NOMO-1 treated with DMSO at 0.1 percent for 48 hours (cell line): Measurements from ENCODE around the gene GRB14.
"Not testable (repeated sequence)": the region's sequence is repeated elsewhere in the genome, so short reads cannot be mapped to it uniquely, and the experiment has no call there.

Experiments used
- DNase-seq: peaks from one replicate; lab custom pipeline; 2025; ENCODE audit not compliant: unreplicated experiment; lab: John Stamatoyannopoulos, UW

The GRB14 gene

DNA sequence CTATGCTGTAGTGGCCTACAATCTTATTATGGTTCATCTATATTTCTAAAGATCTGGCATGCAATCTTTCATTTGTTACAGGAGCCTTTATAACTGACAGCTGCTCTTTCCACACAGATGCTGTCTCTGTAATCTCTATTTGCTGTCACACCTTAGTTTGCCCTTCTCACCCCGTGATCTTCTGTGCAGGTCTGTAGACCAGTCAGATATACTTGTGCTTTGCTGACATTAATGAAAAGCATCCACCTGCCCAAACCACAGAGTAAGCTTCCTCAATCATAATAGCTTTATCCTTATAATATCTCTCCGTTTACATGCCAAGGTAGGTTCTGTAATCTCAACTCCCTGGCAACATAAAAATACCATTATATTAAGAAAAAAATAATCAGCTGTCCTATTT, 122.4 kb downstream of the GRB14 start:
- no peak for DNase-seq

- no peak for DNase-seq
These were observed 124.4 kb downstream of the GRB14 start for GRCh38 chr2:164496881-164497280.

GRCh38 chr2:164496421-164496820, 124.9 kb downstream of the GRB14 start:
- no peak for DNase-seq

DNA sequence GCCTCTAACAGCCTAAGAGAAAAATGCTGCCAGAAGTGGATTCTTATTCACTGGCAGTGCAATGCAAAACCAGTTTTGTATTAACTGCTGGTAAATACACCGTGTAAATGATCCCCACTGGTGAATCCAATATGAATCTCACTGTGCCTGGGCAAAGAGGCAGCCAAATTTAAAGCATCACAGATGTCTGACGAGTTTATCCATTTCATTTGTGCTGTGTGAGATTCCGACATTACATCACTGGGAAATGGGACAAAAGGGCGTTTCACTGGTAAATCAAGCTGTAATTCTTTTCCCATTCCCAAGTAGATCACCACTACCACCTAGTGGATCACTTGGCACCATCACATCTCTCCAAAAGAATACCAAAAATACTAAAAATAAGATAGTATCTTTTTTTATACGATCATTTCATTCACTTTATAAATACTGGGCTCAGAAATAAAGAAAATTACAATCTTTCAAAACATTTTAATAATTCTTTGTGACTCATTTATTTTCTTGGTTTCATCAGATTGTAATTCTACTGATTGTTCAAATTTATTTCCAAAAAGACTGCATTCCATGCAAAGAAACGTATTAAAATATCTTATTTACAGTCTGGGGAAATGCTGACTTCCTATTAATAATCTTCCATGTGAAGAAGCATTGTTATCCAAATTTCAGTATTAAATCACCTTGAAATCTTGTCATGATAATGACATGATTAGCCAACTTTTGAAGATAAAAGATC, 125.6 kb downstream of the GRB14 start:
- no peak for DNase-seq

DNA sequence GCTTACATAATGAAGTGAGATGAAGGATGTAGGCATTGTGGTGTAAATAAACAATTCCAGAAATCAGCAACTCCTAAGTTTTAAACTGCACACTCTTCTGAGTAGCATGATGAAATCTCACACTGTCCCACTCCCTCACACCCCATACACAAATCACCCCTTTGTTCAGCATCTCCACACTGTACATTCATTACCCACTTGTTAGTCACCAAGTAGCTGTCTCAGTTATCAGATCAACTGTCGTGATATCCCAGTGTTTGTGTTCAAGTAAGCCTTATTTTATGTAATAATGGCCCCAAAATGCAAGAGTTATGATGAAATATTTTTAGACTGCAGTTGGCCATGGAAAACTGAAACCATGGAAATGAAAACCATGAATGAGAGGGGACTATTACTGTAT, 135.7 kb downstream of the GRB14 start:
- DNase-seq, result no peak

GRCh38 chr2:164479460-164479859, 141.8 kb downstream of the GRB14 start:
- no peak for DNase-seq

DNA sequence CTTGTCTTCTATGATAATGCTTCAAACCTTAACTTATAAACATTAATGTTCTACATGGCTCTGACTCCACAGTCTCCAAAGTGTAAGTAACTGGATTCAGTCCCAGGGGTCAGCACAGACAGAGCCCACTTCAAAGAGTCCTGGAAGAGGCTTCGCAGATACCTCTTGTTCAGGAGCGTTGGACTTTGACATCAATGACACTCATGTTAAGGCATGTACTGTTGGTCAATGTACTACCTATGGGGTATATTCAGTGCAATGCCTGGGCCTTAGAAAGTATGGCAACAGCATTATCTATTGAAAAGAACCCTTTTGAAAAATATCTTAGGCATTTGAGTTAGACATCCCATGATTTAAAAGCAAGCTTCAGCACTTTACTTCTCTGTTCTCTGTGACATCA, 143.1 kb downstream of the GRB14 start:
- DNase-seq, result no peak

DNA sequence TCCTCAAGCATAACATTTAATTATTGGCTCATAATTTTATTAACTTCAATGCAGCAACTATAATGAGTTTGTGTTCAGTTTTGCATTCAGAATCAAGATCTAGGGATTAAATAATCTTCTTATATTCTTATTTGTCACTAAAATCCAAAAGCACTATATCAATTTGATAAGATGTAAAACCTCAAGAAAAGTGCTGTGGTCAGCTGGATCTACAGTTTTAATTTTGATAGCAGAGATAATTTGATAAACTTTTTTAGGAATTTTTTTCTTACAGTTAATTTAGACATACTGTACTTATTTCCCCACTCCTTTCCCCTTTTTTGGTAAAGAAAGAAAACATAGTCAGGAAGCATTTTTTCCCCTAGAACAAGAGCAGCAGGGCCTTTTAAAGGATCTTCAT, 146.4 kb downstream of the GRB14 start:
- no peak for DNase-seq

- no peak for DNase-seq
These were observed 148.3 kb downstream of the GRB14 start for GRCh38 chr2:164473021-164473420.

DNA sequence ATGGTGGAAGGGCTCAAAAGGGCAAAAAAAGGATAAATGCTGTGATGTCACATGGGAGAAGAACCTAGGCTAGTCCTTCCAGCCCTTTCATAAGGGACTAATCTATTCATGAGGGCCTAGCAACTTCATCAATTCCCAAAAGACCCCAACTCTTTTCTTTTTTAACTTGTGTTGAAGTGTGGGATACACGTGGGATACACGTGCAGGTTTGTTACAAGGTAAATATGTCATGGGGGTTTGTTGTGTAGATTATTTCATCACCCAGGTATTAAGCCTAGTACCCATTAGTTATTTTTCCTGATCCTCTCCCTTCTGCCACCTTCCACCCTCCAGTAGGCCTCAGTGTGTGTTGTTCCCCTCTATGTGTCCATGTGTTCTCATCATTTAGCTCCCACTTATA, 156.2 kb downstream of the GRB14 start:
- not testable (repeated sequence) for DNase-seq

GRCh38 chr2:164464376-164464775, 156.9 kb downstream of the GRB14 start:
- no peak for DNase-seq

- no peak for DNase-seq
These were observed 162.5 kb downstream of the GRB14 start for GRCh38 chr2:164458792-164459191.

DNA sequence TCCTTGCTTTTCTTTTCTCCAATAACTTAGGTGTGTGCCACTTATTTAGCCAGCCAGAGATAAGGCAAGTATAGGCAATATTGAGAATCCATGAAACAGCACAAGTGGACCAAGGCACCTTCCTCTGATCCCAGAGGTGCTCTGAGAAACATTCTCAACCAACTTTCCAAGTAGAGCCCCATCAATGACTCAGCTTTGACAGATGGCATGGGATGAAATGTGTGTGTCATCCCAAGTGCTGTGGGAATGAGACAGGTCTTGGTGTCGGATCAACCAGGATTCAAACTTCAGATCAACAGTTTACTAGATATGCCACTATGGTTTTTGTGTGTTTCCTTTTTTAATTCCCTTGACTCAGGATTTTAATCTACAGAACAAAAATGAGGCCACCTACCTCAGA, 164.0 kb downstream of the GRB14 start:
- no peak for DNase-seq

GRCh38 chr2:164456619-164457018, 164.7 kb downstream of the GRB14 start:
- DNase-seq, result no peak

DNA sequence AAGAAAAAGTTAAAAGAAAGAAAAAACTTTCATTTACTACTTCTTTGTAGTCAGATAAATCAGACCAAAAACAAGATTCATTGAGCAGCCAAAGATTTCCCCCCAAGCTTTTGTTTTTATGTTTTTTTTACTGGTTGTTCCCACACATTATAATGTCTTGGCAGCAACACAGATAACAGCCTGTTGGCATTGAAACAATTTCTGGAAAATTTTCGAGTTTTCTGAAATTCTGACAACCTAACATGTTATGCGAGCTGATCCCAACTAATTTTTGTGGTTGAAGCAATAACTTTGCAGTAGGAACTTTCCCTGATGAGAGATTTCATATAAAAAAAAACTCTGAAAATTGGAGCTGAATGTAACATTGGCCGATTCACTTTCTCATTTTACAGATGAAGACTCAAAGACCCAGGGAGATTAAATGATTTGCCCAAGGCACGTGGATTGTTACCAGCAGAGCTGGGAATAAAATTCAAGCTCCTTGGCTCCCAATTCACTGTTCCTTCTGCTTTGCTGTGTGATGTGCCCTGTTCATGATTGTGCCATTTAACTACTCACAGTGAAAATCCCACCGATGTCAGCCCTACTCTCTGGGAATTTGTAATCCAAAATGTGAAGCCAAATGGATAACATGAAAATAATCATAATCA, 167.5 kb downstream of the GRB14 start:
- DNase-seq, result no peak

- DNase-seq, result no peak
These were observed 171.0 kb downstream of the GRB14 start for GRCh38 chr2:164450278-164450677.

DNA sequence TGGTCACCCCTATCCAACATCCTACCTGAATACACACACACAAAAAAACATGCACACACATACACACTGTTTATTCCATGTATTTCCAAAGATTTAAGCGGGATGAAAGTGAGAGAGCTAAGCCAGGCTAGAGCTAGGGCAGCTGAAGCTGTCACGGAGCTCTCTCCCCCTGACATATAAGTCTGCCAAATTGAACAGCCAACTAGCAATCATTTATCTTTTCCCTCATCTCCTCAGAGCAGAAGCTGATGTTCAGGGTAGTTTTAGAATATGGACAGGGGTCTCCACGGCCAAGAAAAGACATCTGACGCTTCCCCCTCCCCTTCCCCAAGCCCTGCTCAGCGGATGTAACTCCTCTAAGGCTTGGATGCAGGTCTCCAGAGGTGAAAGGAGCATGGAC, 171.6 kb downstream of the GRB14 start:
- no peak for DNase-seq

GRCh38 chr2:164447660-164448059, 173.6 kb downstream of the GRB14 start:
- DNase-seq, result no peak
